ENCODE results near the gene CALHM4. TPM values are rescaled to one million over a fixed set of nuclear protein-coding genes. Genes with fewer than 3 reads are reported as not detected.

Gene CALHM4
- total RNA-seq, 2 donors from 2014 or later = not detected

DNA sequence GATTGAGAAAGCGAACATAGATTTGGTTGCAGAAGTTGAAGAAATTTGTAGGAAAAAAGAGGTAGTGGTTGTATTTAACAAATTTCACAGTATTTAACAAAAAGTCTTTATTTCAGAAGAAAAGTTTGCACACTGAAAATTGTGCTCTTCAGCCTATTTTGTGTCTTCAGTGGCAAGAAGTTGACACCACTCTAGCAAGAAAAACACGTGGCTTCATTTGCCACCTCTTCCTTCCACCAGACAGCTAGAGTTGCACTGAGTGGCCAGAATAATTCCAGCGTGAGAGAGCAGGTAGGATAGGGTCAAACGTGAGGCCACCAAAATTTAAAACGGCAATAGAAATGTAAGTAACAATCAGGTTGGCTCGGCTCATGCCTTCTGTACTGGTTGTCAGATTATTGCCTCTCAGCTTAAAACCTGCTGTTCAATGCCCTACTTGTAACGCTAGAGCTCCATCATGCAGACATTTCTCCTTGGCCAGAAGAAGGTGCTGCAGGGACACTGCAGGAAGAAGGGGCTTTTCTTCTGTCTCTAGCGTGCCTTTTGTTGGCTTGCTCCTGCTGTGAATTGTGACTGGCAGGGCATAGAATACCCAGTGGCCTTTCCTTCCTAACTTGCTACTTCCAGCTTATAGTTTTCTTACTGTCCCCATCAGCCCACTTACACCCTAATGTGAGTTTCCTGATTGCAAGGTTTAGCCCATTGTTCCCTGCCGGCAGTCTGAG lies 20.2 kb upstream of the CALHM4 start:
- intact Hi-C loops (cut with DNase I, micrococcal nuclease) = no loop called here
- no peak for DNase-seq
- no peak for ATAC-seq

DNA sequence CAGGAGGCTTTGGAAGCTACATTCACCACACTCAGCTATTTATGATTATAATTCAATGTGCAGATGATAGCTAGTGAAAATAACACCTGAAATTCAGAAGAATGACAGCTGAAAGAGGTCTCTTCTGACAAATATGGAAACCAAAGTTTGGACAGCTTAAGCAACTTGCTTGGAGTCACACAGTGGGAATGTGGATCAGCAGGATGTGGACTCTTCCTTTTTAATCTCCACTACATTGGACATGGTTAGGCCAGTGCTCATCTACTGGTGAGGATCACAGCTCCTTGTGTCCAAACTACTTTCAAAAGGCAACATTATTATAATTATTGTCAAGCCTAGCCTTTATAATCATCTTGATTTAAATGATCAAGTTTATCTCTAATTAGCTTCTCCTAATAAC lies 18.4 kb upstream of the CALHM4 start:
- DNase-seq = no peak
- intact Hi-C loops (cut with DNase I, micrococcal nuclease) = no loop called here
- no peak for ATAC-seq

GRCh38 chr6:116536216-116536621 lies 17.3 kb upstream of the CALHM4 start:
- no peak for ATAC-seq
- no peak for DNase-seq
- intact Hi-C loops (cut with DNase I, micrococcal nuclease) = no loop called here

GRCh38 chr6:116542426-116542825 lies 11.1 kb upstream of the CALHM4 start:
- ATAC-seq = no peak

DNA sequence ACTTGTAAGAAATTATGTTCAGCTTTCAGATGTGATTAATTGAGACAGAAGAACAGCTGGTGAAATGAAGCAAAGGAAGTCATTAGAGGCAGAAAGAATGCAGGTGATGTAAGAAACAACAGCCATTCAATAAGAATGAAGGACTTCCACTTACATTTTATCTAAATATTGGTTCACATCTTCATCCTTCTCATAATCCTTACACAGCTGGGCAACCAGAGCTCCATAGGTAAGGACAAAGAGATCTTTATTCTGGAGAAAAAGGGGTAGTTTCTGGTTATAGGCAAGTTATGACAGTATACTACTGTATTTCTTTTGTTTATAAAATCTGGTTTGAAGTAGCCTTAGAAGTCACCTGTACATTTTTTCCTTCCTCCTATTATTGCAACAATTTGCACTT lies 10.4 kb upstream of the CALHM4 start:
- no peak for ATAC-seq
- intact Hi-C loops (cut with DNase I, micrococcal nuclease) = no loop called here
- DNase-seq = no peak

More at GRCh38 chr6:116542426-116542825, 11.1 kb upstream of the CALHM4 start:
- intact Hi-C loops (cut with DNase I, micrococcal nuclease) = no loop called here
- DNase-seq = no peak

- ATAC-seq (no peak), DNase-seq (no peak)
- intact Hi-C loops (cut with DNase I, micrococcal nuclease) = no loop called here
Measured at GRCh38 chr6:116545651-116546050, 7.9 kb upstream of the CALHM4 start, which contains the start of gene TRAPPC3L. Gene TRAPPC3L (minus strand): TSS chr6:116545684. CDS start chr6:116545514, 170 bp downstream.

DNA sequence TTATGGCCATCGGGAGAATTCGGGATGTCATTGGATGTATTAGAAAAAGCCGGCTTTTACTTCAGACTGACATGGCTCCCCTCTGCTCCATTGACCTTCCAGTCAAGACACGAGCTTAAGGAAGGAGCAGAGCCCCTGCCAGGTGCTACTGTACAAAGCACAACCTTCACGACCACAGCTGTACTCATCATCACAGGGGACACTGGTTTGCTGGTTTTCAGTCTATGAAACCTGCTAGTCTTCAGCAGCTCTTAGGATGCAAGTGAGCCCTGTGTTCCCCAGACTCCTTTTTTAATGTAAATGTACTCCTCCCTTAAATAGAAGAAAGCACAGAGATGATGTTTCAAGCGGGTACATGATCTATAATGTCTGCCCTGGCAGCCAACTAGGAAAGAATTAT lies 6.2 kb upstream of the CALHM4 start:
- intact Hi-C loops (cut with DNase I, micrococcal nuclease) = no loop called here
- ATAC-seq = no peak
- no peak for DNase-seq

DNA sequence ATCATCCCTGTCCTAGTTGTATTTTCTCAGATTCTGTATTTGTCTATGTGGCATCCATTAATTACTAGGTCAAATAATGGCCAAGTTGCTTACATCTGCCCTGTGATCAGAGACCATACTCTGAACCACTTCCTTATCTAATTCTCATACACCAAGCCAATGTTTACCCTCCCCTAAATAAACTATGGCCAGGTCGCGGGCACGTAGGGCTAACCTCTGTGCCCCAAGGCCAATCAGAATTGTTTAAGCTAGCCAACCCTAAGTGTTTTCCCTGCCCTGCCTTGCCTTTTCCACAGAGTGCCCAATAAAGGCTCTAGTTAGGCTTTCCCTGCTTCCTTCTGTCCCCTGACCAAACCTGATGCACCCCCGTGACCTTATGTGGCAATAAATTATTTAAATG lies 2.8 kb upstream of the CALHM4 start:
- DNase-seq (no peak), ATAC-seq (no peak)
- intact Hi-C loops (cut with DNase I, micrococcal nuclease) = no loop called here

- DNase-seq (no peak), ATAC-seq (no peak)
- intact Hi-C loops (cut with DNase I, micrococcal nuclease) = no loop called here
Measured at GRCh38 chr6:116556065-116556464, 2.5 kb downstream of the CALHM4 start.

GRCh38 chr6:116556814-116557415 lies 3.4 kb downstream of the CALHM4 start:
- intact Hi-C loops (cut with DNase I, micrococcal nuclease) = no loop called here
- ATAC-seq (no peak), DNase-seq (no peak)

GRCh38 chr6:116557893-116558292 lies 4.3 kb downstream of the CALHM4 start:
- ATAC-seq = peak; percentile 32
- DNase-seq = no peak
- intact Hi-C loops (cut with DNase I, micrococcal nuclease) = no loop called here

DNA sequence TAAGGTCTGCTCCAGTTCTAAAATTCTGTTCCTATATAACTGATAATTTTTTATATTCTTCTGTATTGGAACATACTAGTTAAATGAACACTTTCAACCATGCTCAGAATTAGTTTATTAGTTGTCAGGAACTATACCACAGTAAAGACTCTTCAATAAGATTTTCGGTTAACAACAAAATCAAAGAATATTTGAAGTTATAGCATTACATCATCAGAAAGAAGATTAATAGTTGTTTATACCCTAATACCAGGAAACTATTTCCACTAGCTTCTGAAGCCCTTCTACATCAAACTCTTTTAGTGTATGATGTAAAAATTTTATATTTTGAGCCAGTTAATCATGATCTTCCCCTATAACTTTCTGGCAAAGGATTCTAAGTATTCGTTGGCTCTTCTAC lies 6.6 kb downstream of the CALHM4 start:
- DNase-seq = no peak
- ATAC-seq = no peak
- intact Hi-C loops (cut with DNase I, micrococcal nuclease) = no loop called here

DNA sequence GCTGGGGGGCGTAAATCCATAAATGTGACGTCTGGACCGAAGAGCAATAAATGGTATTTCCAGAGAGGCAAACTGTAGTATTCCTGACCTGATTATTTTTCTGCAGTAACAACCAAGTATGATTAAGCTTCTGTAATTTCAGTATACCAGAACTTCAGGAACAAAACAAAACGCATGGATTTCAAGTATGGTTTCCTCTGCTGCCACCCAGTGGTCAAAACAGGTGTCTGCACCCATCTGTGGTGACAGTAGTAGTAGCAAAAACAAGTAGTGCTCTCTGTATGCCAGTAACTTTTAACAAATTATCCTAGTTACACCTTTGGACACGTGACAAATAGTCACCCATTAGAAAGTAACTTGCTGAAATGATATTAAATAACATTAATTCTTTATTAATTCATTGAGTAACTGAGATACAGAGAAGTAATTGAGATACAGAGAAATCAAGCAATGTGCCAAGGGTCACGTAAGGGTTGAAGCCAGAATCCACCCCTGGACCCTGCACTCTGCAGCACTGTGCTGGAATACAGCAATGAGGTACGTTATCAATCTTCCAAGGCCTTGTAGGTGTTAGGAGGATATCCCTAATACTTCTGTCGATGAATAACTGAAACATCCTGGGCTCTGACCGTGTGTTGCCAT lies 7.9 kb downstream of the CALHM4 start:
- intact Hi-C loops (cut with DNase I, micrococcal nuclease) = no loop called here
- peak; percentile 32 to 74 for DNase-seq
- peak; percentile 76 for ATAC-seq

GRCh38 chr6:116562019-116562403 lies 8.5 kb downstream of the CALHM4 start:
- ATAC-seq = no peak

GRCh38 chr6:116562614-116563013 lies 9.1 kb downstream of the CALHM4 start:
- DNase-seq = no peak
- ATAC-seq = no peak
- intact Hi-C loops (cut with DNase I, micrococcal nuclease) = no loop called here

More at GRCh38 chr6:116562019-116562403, 8.5 kb downstream of the CALHM4 start:
- no peak for DNase-seq
- intact Hi-C loops (cut with DNase I, micrococcal nuclease) = no loop called here

DNA sequence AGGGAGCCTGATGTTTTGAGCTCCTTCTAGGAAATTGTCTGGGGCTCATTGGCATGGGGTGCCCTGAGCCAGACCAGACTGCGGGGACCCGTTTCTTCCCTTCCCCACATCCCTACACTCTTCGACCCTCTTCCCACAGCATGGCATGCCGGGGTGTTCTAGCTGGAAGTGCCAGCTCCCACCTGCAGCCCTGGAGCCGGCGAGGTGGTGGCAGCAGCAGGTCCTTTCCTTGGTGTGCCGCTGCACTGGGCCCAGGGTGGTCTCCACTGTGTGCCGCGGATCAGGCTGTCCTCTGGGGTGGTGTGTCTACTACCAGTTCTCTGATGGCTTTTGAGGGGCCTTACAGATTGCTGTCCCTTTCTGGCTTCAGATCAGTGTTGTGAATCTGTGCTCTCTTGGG lies 10.3 kb downstream of the CALHM4 start:
- intact Hi-C loops (cut with DNase I, micrococcal nuclease) = no loop called here
- ATAC-seq = no peak
- DNase-seq = no peak

DNA sequence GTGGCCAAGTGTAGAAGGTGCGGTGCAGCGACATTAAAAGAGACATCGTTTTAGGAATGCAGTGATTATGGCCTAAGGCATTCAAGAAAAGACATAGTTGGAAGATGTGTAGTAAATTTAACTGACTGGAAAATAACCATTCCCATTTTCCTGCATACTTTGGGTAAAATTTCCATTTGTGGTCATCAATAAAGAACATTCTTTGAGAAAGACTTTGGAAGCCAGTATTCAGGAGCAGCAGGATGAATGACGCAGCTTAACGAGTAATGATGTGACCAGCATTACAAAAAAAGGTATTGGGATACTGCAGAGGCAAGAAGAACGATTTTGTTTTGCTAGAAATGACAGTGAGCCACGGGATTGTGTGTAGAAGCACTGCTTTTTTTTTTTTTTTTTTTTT lies 10.8 kb downstream of the CALHM4 start:
- DNase-seq = no peak
- no peak for ATAC-seq
- intact Hi-C loops (cut with DNase I, micrococcal nuclease) = no loop called here

GRCh38 chr6:116564921-116565872 lies 11.6 kb downstream of the CALHM4 start:
- peak in 1 of 2 donors; percentile 17 for DNase-seq
- peak; percentile 46 for ATAC-seq
- intact Hi-C loops (cut with DNase I, micrococcal nuclease) = loop anchor here in 1 of 2 donors (5.0 kb wide), 1 partner anchor 288 kb away; the partner anchor contains the start of gene TSPYL1

DNA sequence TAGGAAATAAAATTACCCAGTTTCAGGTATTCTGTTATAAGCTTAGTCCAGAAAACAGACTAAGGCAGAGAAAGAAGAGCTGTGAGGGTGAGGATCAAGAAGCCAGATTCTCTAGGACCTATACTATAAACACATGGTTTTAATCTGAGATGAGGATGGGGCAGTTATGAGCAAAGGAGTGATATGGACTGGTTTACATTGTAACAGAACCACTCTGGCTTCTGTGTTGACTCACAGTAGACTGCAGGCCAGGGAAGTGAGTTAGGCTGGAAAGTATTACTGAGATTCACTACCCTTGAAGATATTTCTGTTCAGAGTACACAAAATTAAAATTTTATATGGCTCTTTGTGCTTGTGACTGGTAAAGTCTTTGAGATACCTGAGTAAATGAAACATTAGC lies 14.6 kb downstream of the CALHM4 start:
- intact Hi-C loops (cut with DNase I, micrococcal nuclease) = loop anchor here in 1 of 2 donors (5.0 kb wide), 1 partner anchor 291 kb away; the partner anchor contains the start of gene TSPYL1
- ATAC-seq (no peak), DNase-seq (no peak)

All from left colon (tissue), 2 donors.